NCI-H2171 treated with DMSO at 0.1 percent for 48 hours (cell line): Measurements from ENCODE around the gene PYGM.
A peak's percentile ranks its signal among the peaks of the same experiment; 100 is the strongest.

Experiments used
- DNase-seq: peaks from one replicate; lab custom pipeline; 2025; lab: John Stamatoyannopoulos, UW

PYGM gene

DNA sequence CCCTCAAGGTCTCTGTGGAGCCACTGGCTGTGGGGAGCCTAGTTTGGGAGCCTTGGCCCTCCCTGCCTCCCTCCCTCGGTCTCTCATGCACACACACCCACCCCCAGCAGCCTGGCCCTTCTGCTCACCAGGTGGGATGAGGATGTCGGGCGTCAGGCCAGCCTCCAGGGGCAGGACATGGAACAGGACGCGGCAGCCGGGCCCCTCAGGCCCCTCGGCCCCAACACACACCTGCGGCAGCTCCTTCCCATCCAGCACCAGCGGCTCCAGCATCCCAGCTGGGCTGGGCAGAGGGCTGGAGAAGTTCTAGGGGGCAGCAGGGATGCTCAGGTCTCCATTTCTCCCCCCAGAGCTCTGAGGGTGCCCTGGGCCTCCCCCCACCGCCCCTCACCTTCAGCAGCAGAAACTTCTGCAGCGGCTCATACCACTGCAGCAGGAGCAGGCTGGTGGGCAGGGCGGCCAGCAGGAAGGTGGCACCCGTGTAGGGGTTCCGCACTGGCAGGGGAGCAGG, 32.1 kb upstream of the PYGM start:
- DNase-seq, result no peak

GRCh38 chr11:64790205-64791095, 30.7 kb upstream of the PYGM start:
- DNase-seq, result no peak

DNA sequence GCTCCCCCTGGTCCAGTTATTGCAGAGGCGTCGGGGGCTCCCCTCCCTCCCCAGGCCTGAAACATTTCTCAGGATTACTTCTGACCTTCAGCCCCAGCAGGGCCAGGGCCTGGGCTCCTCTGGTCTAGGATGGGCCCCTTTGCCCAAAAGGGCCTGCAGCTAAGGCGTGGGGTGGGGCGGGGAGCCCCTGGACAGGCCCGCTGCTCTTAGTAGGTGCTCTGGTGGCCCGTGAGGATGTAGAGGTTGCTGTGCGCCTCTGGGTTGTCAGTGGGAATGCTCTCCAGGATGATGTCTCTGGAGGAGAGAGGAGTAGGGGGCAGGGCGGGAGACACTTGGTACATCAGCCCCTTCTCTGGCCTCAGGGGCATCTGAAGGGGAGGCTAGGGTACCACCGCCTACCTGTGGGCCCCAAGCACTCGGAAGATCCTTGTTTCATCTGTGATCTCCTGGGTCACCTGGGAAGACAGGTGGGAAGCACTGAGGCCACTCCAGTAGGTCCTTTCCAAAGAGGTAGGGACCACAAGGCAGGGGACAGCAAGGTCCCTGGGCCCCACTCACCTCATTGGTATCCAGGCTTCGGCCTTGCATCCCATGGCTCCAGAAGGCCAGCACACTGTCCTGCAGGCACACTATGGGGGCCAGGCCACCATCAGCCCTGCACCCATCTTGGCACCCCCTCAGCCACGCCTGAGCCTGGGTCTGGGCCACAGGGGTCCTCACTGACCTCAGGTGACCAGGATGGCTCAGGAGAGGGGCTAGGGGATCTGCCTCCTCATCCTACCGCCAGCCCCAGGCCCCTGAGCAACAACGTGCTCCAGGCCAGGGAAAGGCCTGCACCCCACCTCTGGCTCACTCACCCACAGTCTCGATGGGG, 29.8 kb upstream of the PYGM start:
- no peak for DNase-seq

DNA sequence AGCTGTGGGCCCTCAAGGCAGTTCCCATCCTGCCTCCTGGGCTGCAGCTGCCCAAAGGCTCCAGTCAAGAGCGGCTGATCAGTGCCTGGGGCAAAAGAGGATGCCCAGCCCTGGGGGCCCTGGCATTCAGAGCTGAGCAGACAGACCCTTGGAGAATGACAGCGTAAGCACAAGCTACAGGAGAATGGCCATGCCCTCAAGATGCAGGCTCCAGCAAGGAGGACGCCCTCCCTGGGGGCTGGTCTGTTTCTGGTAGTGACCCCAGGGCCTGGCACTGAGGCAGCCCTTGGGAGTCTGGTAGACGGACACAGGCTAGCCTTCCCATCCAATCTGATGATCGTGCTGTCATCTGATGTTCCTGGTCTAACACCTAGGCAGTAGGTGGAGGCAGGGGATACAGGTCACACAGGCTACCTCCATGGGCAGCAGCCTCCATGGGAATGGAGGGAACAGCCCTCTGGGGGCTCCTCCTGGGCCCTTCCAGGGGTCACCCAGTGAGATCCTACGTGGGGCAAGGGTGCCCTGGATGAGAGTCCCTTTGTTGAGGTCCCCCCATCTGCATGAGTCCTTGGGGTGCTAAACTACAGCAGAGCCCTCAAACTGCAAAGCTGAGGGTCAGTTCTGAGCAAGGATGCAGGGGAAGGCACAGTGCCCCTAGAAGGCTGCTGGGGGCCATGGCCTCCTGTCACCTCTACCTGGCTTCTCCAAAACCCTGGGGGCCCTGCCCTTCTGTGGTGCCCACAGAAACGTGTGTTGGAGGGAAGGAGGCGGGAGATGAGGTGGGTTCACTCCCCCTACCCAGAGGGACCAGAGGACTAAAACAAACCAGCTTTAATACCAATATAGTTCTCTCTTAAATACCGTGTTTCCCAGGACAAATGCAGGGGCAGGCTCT, 28.8 kb upstream of the PYGM start:
- DNase-seq, result no peak

DNA sequence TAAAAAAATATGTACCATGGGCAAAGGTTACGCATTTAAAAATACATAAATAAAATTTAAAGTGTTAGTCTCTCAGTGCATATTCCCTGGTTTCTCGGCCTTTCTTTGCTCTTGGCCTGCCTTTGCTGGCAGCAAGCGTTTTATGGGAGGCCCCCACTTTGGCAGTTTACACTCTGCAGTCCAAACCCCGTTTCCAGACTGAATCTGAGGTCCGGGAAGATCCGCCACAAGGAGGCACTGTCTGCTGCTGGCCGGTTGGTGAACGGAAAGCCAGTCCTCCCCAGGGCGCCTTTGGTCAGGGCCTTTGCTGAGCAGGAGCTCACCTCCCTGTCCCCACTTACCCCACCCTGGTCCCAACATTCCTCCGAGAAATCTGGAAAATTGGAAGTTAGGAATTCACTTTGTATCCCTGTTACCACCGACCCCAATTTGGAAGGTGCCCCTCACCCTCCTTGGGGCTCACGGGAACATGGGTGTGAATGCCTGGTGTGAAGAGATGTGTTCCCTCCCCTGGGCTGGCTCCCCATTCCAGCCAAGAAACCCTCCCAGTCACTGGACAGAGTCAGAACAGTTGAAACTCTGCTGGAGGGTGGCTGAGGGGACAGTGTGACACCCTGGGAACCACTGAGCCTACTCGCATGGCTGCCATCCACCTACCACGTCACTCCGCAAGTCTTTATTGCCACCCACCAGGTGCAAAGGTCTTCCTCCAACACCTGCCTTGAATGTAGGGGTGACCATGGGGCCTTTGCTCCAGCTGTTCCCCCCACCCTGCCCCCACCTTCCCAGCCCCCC, 27.9 kb upstream of the PYGM start:
- no peak for DNase-seq

DNA sequence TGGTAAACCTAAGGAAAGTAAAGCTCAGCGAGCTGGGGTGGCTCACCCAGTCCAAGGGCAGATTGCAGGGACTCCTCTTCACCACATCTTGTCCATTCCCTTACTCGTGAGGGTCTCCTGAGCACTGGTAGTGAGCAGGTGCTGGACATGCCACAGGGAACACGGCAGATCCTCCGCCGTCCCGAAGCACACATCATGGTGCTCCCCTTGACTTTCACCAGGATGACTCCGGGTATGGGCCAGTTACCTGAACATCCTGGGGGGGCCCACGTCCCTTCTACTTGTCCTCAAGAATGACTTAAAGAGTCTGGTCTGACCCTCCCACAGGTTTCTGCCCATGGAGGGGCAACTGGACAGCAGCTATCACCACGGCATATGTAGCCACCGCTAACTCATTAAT, 26.5 kb upstream of the PYGM start:
- no peak for DNase-seq

DNA sequence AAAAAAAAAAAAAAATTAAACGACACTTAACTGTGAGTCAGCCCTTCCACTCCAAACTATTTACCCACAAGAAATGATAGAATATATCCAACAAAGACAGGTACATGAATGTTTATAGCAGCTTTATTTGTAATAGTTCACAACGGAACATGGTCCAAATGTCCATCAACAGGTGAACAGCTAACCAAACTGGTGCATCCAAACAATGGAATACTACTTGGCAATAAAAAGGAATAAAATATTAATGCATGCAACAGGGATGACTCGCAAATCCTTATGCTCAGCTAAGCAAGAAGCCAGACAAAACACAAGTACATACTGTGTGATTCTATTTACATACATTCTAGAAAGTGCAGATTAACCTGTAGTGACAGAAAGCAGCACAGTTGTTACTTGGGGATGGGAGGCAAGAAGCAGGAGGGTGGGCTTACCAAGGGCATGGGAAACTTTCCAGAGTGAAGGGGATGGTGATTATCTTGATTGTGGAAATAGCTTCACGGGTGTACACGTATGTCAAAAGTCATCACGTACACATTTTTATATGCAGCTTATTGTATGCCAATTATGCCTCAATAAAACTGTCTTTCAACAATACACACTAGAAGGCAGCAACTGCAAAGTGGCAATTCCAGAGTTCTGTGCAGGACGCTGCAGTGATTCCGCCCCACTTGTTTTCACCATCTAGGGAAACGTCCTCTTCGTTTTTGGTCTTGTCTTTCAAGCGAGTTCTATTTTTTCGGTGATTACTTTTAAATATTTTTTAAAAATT, 25.2 kb upstream of the PYGM start:
- no peak for DNase-seq

GRCh38 chr11:64778473-64779298, 18.9 kb upstream of the PYGM start, which contains the start of gene SF1:
TSS of gene SF1 (minus strand) at chr11:64778542. CDS start at chr11:64778392, 150 bp downstream.
- DNase-seq, result peak; percentile 100

DNA sequence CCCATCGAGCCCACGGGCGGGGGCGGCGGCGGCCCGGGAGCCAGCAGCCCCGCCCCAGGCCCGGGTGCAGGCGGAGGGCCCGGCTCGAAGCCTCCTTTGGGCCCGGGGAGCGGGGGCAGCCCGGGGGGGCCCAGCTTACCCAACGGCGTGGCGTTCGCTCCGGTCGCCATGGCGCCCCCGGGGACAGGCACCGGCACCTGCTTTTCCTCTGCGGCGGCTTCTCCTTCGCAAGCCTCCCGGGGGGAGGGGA, 18.4 kb upstream of the PYGM start:
- DNase-seq, result no peak

GRCh38 chr11:64777449-64778222, 17.9 kb upstream of the PYGM start:
- DNase-seq, result peak; percentile 63

DNA sequence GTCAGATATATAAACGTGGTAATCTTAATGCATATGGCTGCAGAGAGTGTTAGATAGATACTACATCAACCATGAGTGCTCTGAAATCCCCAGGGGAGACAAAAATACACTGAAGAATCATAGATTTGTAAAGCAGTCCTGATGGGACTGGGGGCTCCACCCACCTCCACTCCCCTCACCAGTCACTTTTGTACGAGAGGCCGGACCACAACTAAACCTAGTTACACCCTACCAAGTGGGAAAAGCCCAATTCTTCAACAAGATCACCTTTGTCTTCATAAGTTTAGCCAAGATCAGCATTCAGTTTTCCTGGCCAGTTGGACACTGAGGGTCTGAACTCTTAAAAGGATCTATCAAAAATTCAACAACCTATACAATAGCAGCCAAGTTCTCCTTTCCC, 17.1 kb upstream of the PYGM start:
- no peak for DNase-seq

GRCh38 chr11:64776425-64776824, 16.7 kb upstream of the PYGM start:
- no peak for DNase-seq

- no peak for DNase-seq
These were observed 14.4 kb upstream of the PYGM start for GRCh38 chr11:64774144-64774543.

DNA sequence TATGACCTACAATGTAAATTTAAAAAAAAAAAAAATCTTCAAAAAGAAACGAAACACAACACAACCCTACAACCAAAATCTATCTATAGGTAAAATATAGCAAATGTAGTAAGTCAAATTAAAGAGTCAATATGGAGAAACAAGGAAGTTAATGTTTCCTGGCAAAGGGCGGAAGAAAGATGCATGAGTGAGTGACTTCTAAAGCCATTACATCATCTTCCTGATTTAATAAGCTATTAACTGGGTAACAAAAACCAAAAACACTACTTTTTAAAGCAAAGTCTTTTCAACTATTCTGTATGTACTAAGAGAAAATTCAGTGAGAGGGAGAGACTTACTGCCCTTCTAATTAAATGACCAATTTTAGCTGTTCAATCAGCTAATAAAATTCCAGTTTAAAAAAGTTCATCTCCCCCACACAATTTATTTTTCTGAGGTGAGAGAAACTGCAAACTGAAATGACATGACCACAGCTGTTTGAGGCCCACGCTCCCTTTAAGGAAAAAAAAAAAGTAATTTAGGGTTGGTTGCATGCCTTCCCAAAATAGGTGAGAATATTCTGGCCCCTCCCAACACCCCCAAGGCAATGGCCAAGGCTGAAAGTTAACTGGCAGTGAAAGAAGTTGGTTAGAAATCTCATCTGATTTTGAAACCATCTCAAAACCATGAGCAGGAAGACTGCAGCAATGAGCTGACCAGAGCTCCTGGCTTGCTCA, 12.7 kb upstream of the PYGM start:
- DNase-seq, result no peak

GRCh38 chr11:64771861-64772260, 12.1 kb upstream of the PYGM start:
- DNase-seq, result no peak

DNA sequence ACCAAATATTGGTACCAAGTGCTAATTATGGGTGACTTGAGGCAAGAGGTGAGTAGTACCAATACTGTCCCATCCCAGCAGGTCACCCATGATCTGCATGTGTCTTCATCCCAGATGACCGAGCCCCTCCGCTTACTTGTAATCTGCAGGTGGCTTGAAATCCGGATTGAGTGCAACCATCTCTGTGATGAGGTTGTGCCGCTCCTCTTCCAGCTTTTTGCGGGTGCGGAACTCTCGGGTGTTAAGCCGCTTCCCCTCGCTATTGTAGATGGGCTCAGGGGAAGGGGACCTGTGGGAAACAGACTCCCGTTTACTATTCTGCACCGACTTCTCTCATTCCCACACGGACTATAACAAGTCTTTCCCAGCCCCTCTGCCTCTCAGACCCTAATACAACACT, 10.3 kb upstream of the PYGM start:
- DNase-seq, result no peak

GRCh38 chr11:64769283-64769682, 9.5 kb upstream of the PYGM start:
- DNase-seq, result no peak

DNA sequence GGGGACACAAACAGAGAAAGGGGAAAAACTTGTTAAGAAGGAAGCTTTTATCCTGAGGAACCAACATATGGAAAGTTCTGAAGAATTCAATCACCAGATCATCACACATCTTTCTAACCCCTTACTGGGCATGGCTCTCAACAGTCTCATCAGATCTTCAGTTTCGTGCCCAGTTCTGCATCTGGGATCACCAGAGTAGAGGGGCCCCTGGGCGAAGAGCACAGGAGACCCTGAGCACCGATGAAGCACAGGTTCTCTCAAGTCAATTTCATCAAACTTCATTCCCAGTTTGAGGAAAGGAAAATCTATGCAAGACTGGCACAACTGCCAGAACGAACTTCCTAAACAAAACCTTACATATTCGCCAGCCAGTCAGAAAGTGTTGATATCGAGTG, 8.5 kb upstream of the PYGM start:
- DNase-seq, result no peak
